ENCODE results near the gene FRMD8.

The FRMD8 gene

GRCh38 chr11:65454696-65455456 is 68.4 kb downstream of the FRMD8 start:
- DNase-seq (ENCODE audit: low spot score) = peak; percentile 80

GRCh38 chr11:65456418-65456817 is 70.0 kb downstream of the FRMD8 start:
- DNase-seq (ENCODE audit: low spot score) = no peak

GRCh38 chr11:65459552-65459951 is 73.1 kb downstream of the FRMD8 start:
- no peak for DNase-seq (ENCODE audit: low spot score)
